ENCODE data around the gene HIGD2A. TPM values are rescaled to one million over a fixed set of nuclear protein-coding genes. Genes with fewer than 3 reads are reported as not detected.
A peak's percentile ranks its signal among the peaks of the same experiment; 100 is the strongest.

HIGD2A gene
- total and polyA plus RNA-seq, 9 of the 15 experiments (the other 6 are each of a cell fraction or from before 2014, with no cell fraction given): 94.7 to 264 (median 163) TPM

- no peak for FAIRE-seq
- no peak overlapping the region for H3K9ac ChIP-seq (ENCODE audit: insufficient read depth in 1 of 2, low read depth in 2 of 2, low read length in 2 of 2)
- in situ Hi-C loops (cut with MboI) (no loop called here), intact Hi-C loops (cut with micrococcal nuclease) (no loop called here)
- H2AFZ ChIP-seq (ENCODE audit: low read depth, low read length): no peak overlapping the region
- H3K9me1 ChIP-seq (ENCODE audit: control insufficient read depth, insufficient read depth, low read length): no peaks in the 10 kb centered on the region
- H3K27me3 ChIP-seq (ENCODE audit: control insufficient read depth in 2 of 2, insufficient read depth in 2 of 2, low read length in 2 of 2): no peaks in the 10 kb centered on the region
- H3K9me3 ChIP-seq (replicated peaks; ENCODE audit: control insufficient read depth, insufficient read depth, low read depth, low read length): peaks cover 6% of the 10 kb centered on the region
- H3K27ac ChIP-seq (ENCODE audit: extremely low read depth, low read depth, low read length): no peak overlapping the region
- DNase-seq (ENCODE audit: extremely low read depth in 1 of 4, low spot score in 3 of 4): peak in 1 of 4 experiments; percentile 56
- H3K36me3 ChIP-seq (ENCODE audit: control insufficient read depth, insufficient read depth, low read length): no peaks in the 10 kb centered on the region
- ATAC-seq: no peak
- H4K20me1 ChIP-seq (replicated peaks; ENCODE audit: control insufficient read depth, insufficient read depth, low read length): no peaks in the 10 kb centered on the region
- no peak overlapping the region for H3K4me3 ChIP-seq
- WGBS (ENCODE audit: insufficient coverage, low coverage, missing lambda C conversion rate): 0% methylated on average over 2 of the region's 2 CpGs
- ChIA-PET POLR2A (interaction anchor here (0.9 to 1.0 kb wide), 2 partner anchors 9 to 149 kb away, joined by 3 read pairs; no protein-coding TSS in a partner anchor), CTCF (ENCODE audit: low intra/inter-chr PET ratio) (no interaction called here)
- no TSS peak for BruUV-seq (replicated peaks)
- no peak overlapping the region for H3K4me2 ChIP-seq (ENCODE audit: insufficient read depth, low read length)
- peaks cover 2% of the 10 kb centered on the region for H3K79me2 ChIP-seq (ENCODE audit: control insufficient read depth, insufficient read depth, low read length)
- H3K4me1 ChIP-seq (replicated peaks in 1 of 2; ENCODE audit: control insufficient read depth in 2 of 2, insufficient read depth in 2 of 2, low read length in 2 of 2): peaks cover 5 to 11% of the 10 kb centered on the region in 2 experiments; a peak in 4 of 5 replicates
- TF ChIP-seq FOXP4 (CRISPR knock-in tag; IDR thresholded peaks at IDR 0.05; ENCODE audit: borderline replicate concordance) (no peak), MIER1 (IDR thresholded peaks at IDR 0.05; ENCODE audit: low read depth) (no peak), HOMEZ (CRISPR knock-in tag; IDR thresholded peaks at IDR 0.05) (no peak), TEAD2 (tag; IDR thresholded peaks at IDR 0.05) (no peak), ASH1L (IDR thresholded peaks at IDR 0.05; ENCODE audit: borderline replicate concordance, low read depth, partially characterized antibody) (no peak), POLR2AphosphoS2 (IDR thresholded peaks at IDR 0.05; ENCODE audit: low read length) (no peak), HCFC1 (IDR thresholded peaks at IDR 0.05; ENCODE audit: low read depth, low read length) (no peak), KDM1A (IDR thresholded peaks at IDR 0.05) (peak; percentile 76 to 85), TAF9B (IDR thresholded peaks at IDR 0.05; ENCODE audit: partially characterized antibody) (no peak), NFE2 (IDR thresholded peaks at IDR 0.05; ENCODE audit: low read depth) (no peak), FOSL1 (tag; conservative IDR thresholded peaks at IDR 0.05) (peak; percentile 76), FOXA1 (IDR thresholded peaks at IDR 0.05; ENCODE audit: borderline replicate concordance) (no peak), CTCF (IDR thresholded peaks at IDR 0.05 in 2 of 3, conservative IDR thresholded peaks at IDR 0.05 in 1 of 3; ENCODE audit: insufficient read depth in 2 of 3, low read depth in 1 of 3, low read length in 3 of 3) (no peak), MCM3 (IDR thresholded peaks at IDR 0.05) (no peak), OTX1 (CRISPR knock-in tag; IDR thresholded peaks at IDR 0.05) (no peak), RBM14 (IDR thresholded peaks at IDR 0.05; ENCODE audit: borderline replicate concordance, insufficient read depth, low read depth, low read length) (no peak), CBFB (CRISPR knock-in tag; IDR thresholded peaks at IDR 0.05) (no peak), ATF4 (CRISPR knock-in tag; IDR thresholded peaks at IDR 0.05) (no peak)
Measured at GRCh38 chr5:176420972-176421544, 32.5 kb downstream of the HIGD2A start.
